HG03378 (cell line): Measurements from ENCODE around the gene NKAIN2.
"Not testable (repeated sequence)": the region's sequence is repeated elsewhere in the genome, so short reads cannot be mapped to it uniquely, and the experiment has no call there.

Source experiments
- ATAC-seq: cut with Tn5 transposase; IDR thresholded peaks from one replicate; pipeline ENCODE4 v1.9.1; 2021; ENCODE audit warnings: mild to moderate bottlenecking, moderate library complexity; ENCODE audit not compliant: unreplicated experiment

The NKAIN2 gene

GRCh38 chr6:124297507-124297906, 493.8 kb downstream of the NKAIN2 start:
- ATAC-seq, result no peak

DNA sequence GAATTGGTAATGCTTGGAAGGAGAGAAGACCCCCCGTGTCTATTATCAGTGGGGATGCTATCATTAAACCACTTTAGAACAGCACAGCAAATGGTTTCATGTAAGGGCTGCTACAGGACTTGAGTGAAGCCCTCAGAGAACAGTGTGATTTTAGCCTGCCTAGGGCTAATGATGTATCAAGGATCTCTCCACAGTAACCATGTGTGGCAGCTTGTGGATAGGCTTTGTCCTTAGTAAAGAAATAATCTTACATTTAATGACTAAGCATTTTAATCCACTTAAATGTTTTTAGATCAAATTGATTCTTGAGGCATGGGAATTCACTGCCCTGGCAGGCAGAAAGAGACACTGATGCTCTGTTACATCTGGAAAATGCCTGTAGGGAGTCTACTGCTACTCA, 495.1 kb downstream of the NKAIN2 start:
- no peak for ATAC-seq

- not testable (repeated sequence) for ATAC-seq
Observed at GRCh38 chr6:124300907-124301306, 497.2 kb downstream of the NKAIN2 start.

DNA sequence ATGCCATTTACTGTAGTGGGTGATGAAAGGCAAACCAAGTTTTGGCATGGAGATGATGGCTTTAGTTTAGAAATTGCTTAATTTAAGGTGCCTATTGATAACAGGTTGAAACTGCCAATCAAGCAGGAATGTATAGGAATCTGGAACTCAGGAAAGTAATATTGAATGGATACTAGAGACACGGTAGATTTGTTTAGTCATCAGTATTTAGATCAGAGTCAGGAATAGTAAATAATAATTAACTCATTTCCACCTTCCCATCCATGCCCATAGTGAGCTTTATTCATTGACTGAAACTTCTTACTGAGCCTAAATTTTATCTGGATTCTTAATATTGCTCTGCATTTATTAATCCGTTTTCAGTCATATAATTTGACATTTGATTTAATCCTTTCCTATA, 500.3 kb downstream of the NKAIN2 start:
- ATAC-seq, result no peak

DNA sequence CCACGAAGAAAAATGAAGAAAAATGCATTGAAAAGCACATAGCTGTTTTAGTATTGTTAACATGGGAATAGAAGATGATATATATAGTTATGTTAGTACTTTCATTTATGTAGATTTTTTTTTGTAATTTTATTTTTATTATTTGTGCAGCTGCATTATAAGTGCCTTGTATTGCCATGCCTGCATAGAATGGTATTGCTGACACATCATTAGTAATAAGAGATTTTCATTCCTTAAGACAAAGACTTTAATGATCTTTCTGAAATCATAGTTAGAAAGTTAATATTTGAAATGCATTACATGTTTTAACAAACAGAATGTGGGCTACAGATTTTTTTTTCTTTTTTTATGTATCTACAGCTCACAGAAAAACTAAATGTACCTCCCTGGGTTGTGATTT, 506.5 kb downstream of the NKAIN2 start:
- ATAC-seq, result no peak

GRCh38 chr6:124319410-124319809, 515.7 kb downstream of the NKAIN2 start:
- ATAC-seq, result no peak

GRCh38 chr6:124324237-124324636, 520.6 kb downstream of the NKAIN2 start:
- no peak for ATAC-seq

DNA sequence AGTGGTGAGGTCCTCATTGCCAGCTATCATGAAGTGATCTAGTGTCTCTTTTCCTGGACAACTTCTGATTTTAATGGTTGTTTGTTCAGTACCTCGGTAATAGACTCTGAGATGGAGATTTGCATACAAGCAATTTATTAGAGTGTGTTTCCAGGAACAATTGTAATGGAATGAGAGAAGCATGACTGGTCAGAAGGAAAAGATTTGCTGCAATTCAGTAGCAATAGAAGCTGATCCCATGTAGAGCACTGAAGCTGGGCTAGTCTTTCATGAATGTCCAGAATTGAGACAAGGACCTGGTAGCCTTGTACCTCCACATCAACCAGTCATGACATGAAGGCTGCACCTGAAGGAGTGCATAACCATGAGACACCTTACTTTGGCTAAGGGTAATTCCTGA, 526.5 kb downstream of the NKAIN2 start:
- no peak for ATAC-seq

DNA sequence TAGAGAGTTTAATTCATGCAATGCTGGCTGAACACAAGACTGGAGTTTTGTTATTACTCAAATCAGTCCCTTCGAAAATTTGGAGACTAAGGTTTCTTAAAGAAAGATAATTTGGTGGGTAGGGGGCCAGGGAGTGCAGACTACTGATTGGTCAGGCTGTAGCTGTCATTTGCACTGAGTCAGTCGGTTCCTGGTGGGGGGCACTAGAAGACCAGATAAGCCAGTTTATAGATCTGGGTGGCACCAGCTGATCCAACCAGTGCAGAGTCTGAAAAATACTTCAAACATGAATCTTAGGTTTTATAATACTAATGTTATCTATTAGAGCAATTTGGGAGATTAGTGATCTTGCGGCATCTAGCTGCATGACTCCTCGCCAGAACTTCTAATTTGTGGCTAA, 530.7 kb downstream of the NKAIN2 start:
- ATAC-seq, result no peak

- no peak for ATAC-seq
Observed at GRCh38 chr6:124339610-124340334, 536.1 kb downstream of the NKAIN2 start.

DNA sequence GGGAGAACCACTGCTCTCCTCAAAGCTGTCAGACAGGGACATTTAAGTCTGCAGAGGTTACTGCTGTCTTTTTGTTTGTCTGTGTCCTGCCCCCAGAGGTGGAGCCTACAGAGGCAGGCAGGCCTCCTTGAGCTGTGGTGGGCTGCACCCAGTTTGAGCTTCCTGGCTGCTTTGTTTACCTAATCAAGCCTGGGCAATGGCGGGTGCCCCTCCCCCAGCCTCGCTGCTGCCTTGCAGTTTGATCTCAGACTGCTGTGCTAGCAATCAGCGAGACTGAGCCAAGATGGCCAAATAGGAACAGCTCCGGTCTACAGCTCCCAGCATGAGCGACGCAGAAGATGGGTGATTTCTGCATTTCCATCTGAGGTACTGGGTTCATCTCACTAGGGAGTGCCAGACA, 544.7 kb downstream of the NKAIN2 start:
- ATAC-seq, result not testable (repeated sequence)

- no peak for ATAC-seq
Observed at GRCh38 chr6:124355146-124355545, 551.5 kb downstream of the NKAIN2 start.

DNA sequence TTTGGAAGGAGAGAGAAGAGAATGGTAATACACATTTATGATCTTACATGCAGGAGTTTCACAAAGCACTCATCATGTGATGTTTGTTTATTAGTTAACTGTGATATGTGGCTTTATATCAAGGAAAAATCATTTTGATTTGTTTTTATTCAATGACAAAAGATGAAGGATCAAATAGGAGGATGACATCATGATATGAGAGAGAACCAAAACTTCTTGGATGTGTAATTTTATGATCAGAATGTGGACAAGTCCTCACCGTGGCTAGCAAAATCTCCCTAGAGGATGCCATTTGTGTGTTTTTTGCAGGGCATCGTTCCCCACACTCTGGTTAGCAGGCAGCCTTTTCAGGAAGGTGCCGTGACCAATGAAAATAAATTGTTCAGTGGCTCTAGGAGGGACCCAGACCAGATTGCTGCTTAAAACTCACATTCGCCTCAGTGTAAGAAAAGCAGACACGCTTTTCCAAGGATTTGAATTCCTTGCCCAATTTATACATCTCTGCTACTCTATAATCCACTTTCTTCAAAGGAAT, 552.7 kb downstream of the NKAIN2 start:
- ATAC-seq, result no peak

- ATAC-seq, result no peak
Observed at GRCh38 chr6:124356811-124357210, 553.1 kb downstream of the NKAIN2 start.

DNA sequence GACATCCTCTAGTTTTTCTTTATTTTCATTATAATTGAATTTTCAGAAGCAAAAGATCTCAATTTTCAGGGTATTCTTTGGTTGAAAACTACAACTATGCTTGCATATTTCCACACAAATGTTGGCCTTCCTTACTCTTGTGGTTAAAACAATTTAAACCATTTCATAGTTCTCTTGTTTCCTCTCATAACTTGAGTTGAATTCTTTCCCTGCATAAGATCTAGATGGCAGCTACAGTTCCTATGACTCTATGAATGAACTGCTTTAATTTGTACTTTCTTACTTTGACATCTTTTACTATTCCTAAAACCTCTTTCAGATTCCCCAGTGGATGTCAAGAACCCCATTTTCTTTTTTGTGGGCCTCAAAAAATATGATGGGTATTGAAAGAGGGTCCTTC, 564.5 kb downstream of the NKAIN2 start:
- ATAC-seq, result no peak

DNA sequence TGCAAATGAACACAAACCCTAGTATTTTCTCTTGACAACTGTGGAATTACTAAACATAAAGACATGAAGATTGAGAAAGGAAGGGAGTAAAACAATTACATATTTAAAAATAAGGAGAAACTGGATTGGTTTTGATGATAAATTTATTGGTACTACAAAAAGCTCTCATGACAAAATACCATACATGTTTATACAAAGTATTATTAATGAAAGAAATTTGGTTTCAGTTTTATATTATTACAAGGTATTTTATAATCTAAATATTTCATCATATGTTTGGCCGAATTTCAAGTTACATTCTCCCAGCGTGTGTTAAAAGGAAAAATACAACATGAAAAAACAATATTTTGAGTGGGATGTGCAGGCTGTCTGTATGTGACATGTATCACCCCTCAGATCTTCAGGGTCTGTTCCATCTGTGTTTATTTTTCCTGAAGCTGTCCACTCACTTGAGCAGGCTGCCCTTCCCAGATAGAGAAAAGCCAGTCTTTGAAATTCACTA, 568.4 kb downstream of the NKAIN2 start:
- ATAC-seq, result no peak

- no peak for ATAC-seq
Observed at GRCh38 chr6:124373386-124373785, 569.7 kb downstream of the NKAIN2 start.

DNA sequence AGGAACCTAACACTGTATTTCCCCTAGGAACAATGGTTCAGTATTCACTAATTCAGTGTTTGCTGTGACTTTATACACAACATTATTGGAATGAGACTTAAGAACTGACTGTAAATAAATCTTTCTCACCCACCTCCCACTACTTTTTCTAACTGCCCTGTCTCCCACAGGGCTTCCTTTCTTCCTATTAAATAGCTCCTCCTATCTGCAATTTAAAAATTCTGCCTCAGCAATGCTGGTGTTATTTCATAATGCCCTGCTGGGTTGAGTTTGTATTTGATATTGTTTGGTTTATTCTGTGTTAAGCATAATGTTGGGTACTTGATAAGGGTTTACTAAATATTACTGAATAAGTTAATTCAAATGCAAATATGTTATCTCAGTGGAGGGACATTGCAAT, 585.5 kb downstream of the NKAIN2 start:
- ATAC-seq, result no peak

DNA sequence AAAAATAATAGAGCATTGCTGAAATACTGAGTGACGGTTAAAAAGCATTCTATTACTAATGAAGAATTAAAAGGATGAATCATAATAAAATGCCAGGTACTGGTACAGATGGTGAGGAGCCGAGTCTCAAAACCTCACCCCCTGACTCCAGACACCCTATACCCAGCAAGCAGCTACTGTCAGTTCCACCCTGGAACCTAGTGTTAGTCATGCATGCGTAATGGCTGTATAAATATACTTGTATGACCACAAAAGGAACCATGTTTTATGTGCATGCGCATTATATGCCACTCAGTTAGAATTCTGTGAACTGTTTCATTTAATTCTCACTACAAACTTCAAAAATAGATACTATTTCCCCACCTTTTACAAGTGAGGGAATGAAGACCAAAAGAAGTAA, 589.9 kb downstream of the NKAIN2 start:
- no peak for ATAC-seq

GRCh38 chr6:124396361-124396760, 592.7 kb downstream of the NKAIN2 start:
- ATAC-seq, result no peak

- ATAC-seq, result no peak
Observed at GRCh38 chr6:124400261-124400999, 596.8 kb downstream of the NKAIN2 start.

DNA sequence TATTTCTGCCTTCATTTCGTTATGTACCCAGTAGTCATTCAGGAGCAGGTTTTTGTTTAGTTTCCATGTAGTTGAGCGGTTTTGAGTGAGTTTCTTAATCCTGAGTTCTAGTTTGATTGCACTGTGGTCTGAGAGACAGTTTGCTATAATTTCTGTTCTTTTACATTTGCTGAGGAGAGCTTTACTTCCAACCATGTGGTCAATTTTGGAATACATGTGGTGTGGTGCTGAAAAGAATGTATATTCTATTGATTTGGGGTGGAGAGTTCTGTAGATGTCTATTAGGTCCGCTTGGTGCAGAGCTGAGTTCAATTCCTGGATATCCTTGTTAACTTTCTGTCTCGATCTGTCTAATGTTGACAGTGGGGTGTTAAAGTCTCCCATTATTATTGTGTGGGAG, 606.8 kb downstream of the NKAIN2 start:
- ATAC-seq, result not testable (repeated sequence)
